ENCODE data around the gene NDUFV1. TPM values are rescaled to one million over a fixed set of nuclear protein-coding genes. Genes with fewer than 3 reads are reported as not detected.
"Not testable (repeated sequence)": the region's sequence is repeated elsewhere in the genome, so short reads cannot be mapped to it uniquely, and the experiment has no call there.

The NDUFV1 gene
- total and polyA plus RNA-seq, 2 donors (not counting 1 experiment from before 2014, with no cell fraction given), result 238 to 315 TPM

GRCh38 chr11:67594480-67594879 lies 12.3 kb upstream of the NDUFV1 start:
- CTCF ChIA-PET, result interaction anchor here (0.9 to 1.7 kb wide), 3 partner anchors 10 to 21 kb away, joined by 3 to 5 read pairs (median 3); partner anchors contain the start of gene GSTP1

GRCh38 chr11:67596753-67597300 lies 9.9 kb upstream of the NDUFV1 start:
- no peaks in the 10 kb centered on the region for H4K20me1 ChIP-seq (ENCODE audit: control insufficient read depth, insufficient read depth, low read length, poor library complexity, severe bottlenecking)
- H3K79me2 ChIP-seq (ENCODE audit: control insufficient read depth, insufficient read depth, low read length), result no peaks in the 10 kb centered on the region
- no peak overlapping the region for H3K4me3 ChIP-seq (ENCODE audit: control extremely low read depth in 1 of 5, extremely low read depth in 1 of 5, insufficient read depth in 1 of 5, low read depth in 2 of 5, low read length in 4 of 5)
- H3K27me3 ChIP-seq (replicated peaks in 1 of 4; ENCODE audit: control extremely low read depth in 1 of 4, control insufficient read depth in 3 of 4, insufficient read depth in 4 of 4, low read length in 3 of 4), result peaks cover 0 to 6% (median 1%) of the 10 kb centered on the region in 4 experiments
- POLR2A ChIA-PET, result no interaction called here
- H3K9me3 ChIP-seq (ENCODE audit: control extremely low read depth in 1 of 3, control insufficient read depth in 2 of 3, insufficient read depth in 1 of 3, low read length in 2 of 3), result peaks cover 0 to 11% (median 3%) of the 10 kb centered on the region in 3 donors
- intact Hi-C loops (cut with micrococcal nuclease), result no loop called here
- H2AFZ ChIP-seq (ENCODE audit: insufficient read depth, low read depth, low read length, poor library complexity, severe bottlenecking), result no peak overlapping the region
- H3K36me3 ChIP-seq (replicated peaks in 1 of 2; ENCODE audit: control extremely low read depth in 1 of 2, control insufficient read depth in 1 of 2, extremely low read depth in 1 of 2, insufficient read depth in 2 of 2, low read length in 1 of 2), result no peaks in the 10 kb centered on the region
- H3K4me1 ChIP-seq (ENCODE audit: control insufficient read depth in 2 of 2, insufficient read depth in 2 of 2, low read length in 2 of 2), result peaks cover 18 to 20% of the 10 kb centered on the region in 2 donors
- no peak overlapping the region for H3K4me2 ChIP-seq (replicated peaks; ENCODE audit: low read depth, low read length, poor library complexity, severe bottlenecking)
- H3K27ac ChIP-seq (ENCODE audit: low read length in 2 of 2), result no peak overlapping the region
- DNase-seq (no peak), ATAC-seq (ENCODE audit: low read depth) (no peak)
- CTCF ChIA-PET, result interaction anchor here (1.4 to 1.5 kb wide), 2 partner anchors 24 to 214 kb away, joined by 3 to 4 read pairs; no protein-coding TSS in a partner anchor
- WGBS (ENCODE audit: insufficient coverage), result no CpG with 5 or more reads among the region's 1 CpG
- H3K9ac ChIP-seq (ENCODE audit: low read length), result no peak overlapping the region
- peaks cover 19% of the 10 kb centered on the region for H3K4me1 Mint-ChIP-seq
- TF ChIP-seq, protein P1, sequence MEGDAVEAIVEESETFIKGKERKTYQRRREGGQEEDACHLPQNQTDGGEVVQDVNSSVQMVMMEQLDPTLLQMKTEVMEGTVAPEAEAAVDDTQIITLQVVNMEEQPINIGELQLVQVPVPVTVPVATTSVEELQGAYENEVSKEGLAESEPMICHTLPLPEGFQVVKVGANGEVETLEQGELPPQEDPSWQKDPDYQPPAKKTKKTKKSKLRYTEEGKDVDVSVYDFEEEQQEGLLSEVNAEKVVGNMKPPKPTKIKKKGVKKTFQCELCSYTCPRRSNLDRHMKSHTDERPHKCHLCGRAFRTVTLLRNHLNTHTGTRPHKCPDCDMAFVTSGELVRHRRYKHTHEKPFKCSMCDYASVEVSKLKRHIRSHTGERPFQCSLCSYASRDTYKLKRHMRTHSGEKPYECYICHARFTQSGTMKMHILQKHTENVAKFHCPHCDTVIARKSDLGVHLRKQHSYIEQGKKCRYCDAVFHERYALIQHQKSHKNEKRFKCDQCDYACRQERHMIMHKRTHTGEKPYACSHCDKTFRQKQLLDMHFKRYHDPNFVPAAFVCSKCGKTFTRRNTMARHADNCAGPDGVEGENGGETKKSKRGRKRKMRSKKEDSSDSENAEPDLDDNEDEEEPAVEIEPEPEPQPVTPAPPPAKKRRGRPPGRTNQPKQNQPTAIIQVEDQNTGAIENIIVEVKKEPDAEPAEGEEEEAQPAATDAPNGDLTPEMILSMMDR (IDR thresholded peaks at IDR 0.05), result no peak
- no peak for TF ChIP-seq EZH2 (IDR thresholded peaks at IDR 0.05; ENCODE audit: borderline replicate concordance, insufficient read depth, low read depth, low read length, poor library complexity, severe bottlenecking)
- H3K27ac Mint-ChIP-seq, result no peak overlapping the region
- no peak overlapping the region for H3K4me3 Mint-ChIP-seq
- H3K27me3 Mint-ChIP-seq, result peaks cover 3% of the 10 kb centered on the region
- no peaks in the 10 kb centered on the region for H3K9me3 Mint-ChIP-seq (ENCODE audit: insufficient read depth)

More at GRCh38 chr11:67594480-67594879, 12.3 kb upstream of the NDUFV1 start:
- Mint-ChIP-seq H3K27me3 (no peaks in the 10 kb centered on the region), H3K4me3 (no peak overlapping the region), H3K4me1 (peaks cover 10% of the 10 kb centered on the region), H3K9me3 (ENCODE audit: insufficient read depth) (no peaks in the 10 kb centered on the region), H3K27ac (no peak overlapping the region)
- intact Hi-C loops (cut with micrococcal nuclease), result no loop called here
- H4K20me1 ChIP-seq (ENCODE audit: control insufficient read depth, insufficient read depth, low read length, poor library complexity, severe bottlenecking), result no peaks in the 10 kb centered on the region
- no peak overlapping the region for H3K9ac ChIP-seq (ENCODE audit: low read length)
- H3K4me3 ChIP-seq (ENCODE audit: control extremely low read depth in 1 of 5, extremely low read depth in 1 of 5, insufficient read depth in 1 of 5, low read depth in 2 of 5, low read length in 4 of 5), result no peak overlapping the region
- peaks cover 11 to 12% of the 10 kb centered on the region in 2 donors for H3K4me1 ChIP-seq (ENCODE audit: control insufficient read depth in 2 of 2, insufficient read depth in 2 of 2, low read length in 2 of 2)
- ATAC-seq (ENCODE audit: low read depth) (no peak), DNase-seq (no peak)
- H3K79me2 ChIP-seq (ENCODE audit: control insufficient read depth, insufficient read depth, low read length), result no peaks in the 10 kb centered on the region
- no peaks in the 10 kb centered on the region for H3K27me3 ChIP-seq (replicated peaks in 1 of 4; ENCODE audit: control extremely low read depth in 1 of 4, control insufficient read depth in 3 of 4, insufficient read depth in 4 of 4, low read length in 3 of 4)
- TF ChIP-seq EZH2 (IDR thresholded peaks at IDR 0.05; ENCODE audit: borderline replicate concordance, insufficient read depth, low read depth, low read length, poor library complexity, severe bottlenecking), result no peak
- TF ChIP-seq, protein P1 (IDR thresholded peaks at IDR 0.05), result no peak
- POLR2A ChIA-PET, result no interaction called here
- H2AFZ ChIP-seq (ENCODE audit: insufficient read depth, low read depth, low read length, poor library complexity, severe bottlenecking), result no peak overlapping the region
- H3K27ac ChIP-seq (ENCODE audit: low read length in 2 of 2), result no peak overlapping the region
- no peaks in the 10 kb centered on the region for H3K36me3 ChIP-seq (replicated peaks in 1 of 2; ENCODE audit: control extremely low read depth in 1 of 2, control insufficient read depth in 1 of 2, extremely low read depth in 1 of 2, insufficient read depth in 2 of 2, low read length in 1 of 2)
- H3K4me2 ChIP-seq (replicated peaks; ENCODE audit: low read depth, low read length, poor library complexity, severe bottlenecking), result no peak overlapping the region
- WGBS (ENCODE audit: insufficient coverage), result no CpG with 5 or more reads among the region's 3 CpGs
- peaks cover 0 to 11% (median 3%) of the 10 kb centered on the region in 3 donors for H3K9me3 ChIP-seq (ENCODE audit: control extremely low read depth in 1 of 3, control insufficient read depth in 2 of 3, insufficient read depth in 1 of 3, low read length in 2 of 3)

GRCh38 chr11:67597458-67597857 lies 9.3 kb upstream of the NDUFV1 start:
- WGBS (ENCODE audit: insufficient coverage), result no CpG with 5 or more reads among the region's 3 CpGs
- H3K4me1 Mint-ChIP-seq, result peaks cover 19% of the 10 kb centered on the region
- Histone ChIP-seq H3K4me1 (ENCODE audit: control insufficient read depth in 2 of 2, insufficient read depth in 2 of 2, low read length in 2 of 2) (peaks cover 18 to 20% of the 10 kb centered on the region in 2 donors), H3K9me3 (ENCODE audit: control extremely low read depth in 1 of 3, control insufficient read depth in 2 of 3, insufficient read depth in 1 of 3, low read length in 2 of 3) (peaks cover 0 to 11% (median 3%) of the 10 kb centered on the region in 3 donors)
- H3K27me3 Mint-ChIP-seq; POLR2A ChIA-PET; H3K4me3 Mint-ChIP-seq; H3K9ac ChIP-seq (ENCODE audit: low read length); CTCF ChIA-PET; H3K4me2 ChIP-seq (replicated peaks; ENCODE audit: low read depth, low read length, poor library complexity, severe bottlenecking); ATAC-seq (ENCODE audit: low read depth); H3K79me2 ChIP-seq (ENCODE audit: control insufficient read depth, insufficient read depth, low read length); intact Hi-C loops (cut with micrococcal nuclease); H3K36me3 ChIP-seq (replicated peaks in 1 of 2; ENCODE audit: control extremely low read depth in 1 of 2, control insufficient read depth in 1 of 2, extremely low read depth in 1 of 2, insufficient read depth in 2 of 2, low read length in 1 of 2); H3K27ac Mint-ChIP-seq; H3K9me3 Mint-ChIP-seq (ENCODE audit: insufficient read depth); H4K20me1 ChIP-seq (ENCODE audit: control insufficient read depth, insufficient read depth, low read length, poor library complexity, severe bottlenecking); H2AFZ ChIP-seq (ENCODE audit: insufficient read depth, low read depth, low read length, poor library complexity, severe bottlenecking); H3K27me3 ChIP-seq (replicated peaks in 1 of 4; ENCODE audit: control extremely low read depth in 1 of 4, control insufficient read depth in 3 of 4, insufficient read depth in 4 of 4, low read length in 3 of 4); H3K27ac ChIP-seq (ENCODE audit: low read length in 2 of 2); DNase-seq; H3K4me3 ChIP-seq (ENCODE audit: control extremely low read depth in 1 of 5, extremely low read depth in 1 of 5, insufficient read depth in 1 of 5, low read depth in 2 of 5, low read length in 4 of 5): not testable (repeated sequence)
